COLO668 (cell line): ENCODE data around the gene AVL9.

Source experiments
- DNase-seq: peaks from one replicate; lab custom pipeline; 2025; ENCODE audit not compliant: unreplicated experiment; lab: John Stamatoyannopoulos, UW

The AVL9 gene

GRCh38 chr7:32533276-32534029 lies 38.2 kb downstream of the AVL9 start:
- no peak for DNase-seq

DNA sequence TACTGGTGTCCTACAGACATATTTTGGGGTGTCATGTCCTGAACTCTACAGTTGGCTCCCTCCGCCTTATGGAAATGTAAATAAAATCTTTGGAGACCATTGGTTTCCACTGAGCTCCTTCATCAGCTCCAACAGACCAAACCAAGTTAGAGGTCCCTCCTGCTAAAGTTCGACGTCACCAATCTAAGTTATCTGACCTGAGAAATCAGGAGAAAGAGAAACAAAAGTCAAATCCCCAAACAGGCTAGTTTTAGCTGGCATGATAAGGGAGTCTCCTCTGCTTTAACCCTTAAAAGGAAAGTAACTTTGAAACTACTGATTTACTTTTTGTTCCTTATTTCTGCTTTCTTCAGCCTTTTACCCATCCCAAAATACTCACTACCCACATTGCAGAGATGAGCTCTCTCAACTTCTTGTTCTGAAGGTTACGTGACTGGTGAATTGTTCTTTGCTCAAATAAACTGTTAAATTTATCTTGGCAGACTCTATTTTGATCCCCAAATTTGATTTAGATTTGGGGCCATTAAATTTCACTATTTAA lies 39.9 kb downstream of the AVL9 start:
- DNase-seq: no peak

DNA sequence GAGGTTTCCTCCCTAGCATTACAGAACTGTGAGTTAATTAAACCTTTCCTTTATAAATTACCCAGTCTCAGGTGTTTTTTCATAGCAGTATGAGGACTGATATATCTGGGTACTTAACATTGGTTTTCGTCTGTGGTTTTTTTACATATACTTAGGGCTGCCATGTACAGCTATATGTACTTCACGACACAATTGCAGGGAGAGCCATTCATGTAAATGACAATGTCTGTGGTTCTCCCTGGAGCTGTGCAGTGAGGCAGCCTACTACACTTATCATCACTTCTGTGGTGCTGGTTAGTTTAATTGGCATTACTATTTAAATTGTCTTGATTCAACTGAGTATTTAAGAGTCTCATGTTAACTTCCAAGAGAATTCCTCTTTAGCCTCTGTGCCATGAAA lies 40.7 kb downstream of the AVL9 start:
- no peak for DNase-seq

GRCh38 chr7:32536585-32536984 lies 41.3 kb downstream of the AVL9 start:
- DNase-seq: no peak

DNA sequence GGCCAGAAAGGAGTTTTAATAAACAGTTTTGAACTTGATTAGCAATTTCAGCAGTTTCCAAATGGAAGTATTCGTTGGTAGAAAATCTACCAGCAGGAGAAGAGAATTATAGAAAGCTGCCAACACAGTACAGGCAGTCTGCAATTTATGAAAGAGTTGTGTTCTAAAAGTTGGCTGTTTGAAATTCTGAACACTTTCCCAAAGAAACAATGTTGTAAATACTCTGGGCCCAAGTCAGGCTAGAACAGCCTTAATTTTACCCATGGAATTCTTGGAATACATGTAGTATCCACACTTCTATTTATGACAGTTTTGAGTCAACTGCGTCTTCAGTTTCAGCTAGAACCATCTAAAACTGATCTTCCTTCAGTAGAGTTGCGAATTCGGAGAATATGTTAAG lies 42.5 kb downstream of the AVL9 start:
- no peak for DNase-seq

- DNase-seq: no peak
These were observed 44.1 kb downstream of the AVL9 start for GRCh38 chr7:32539366-32539765.

- DNase-seq: no peak
These were observed 44.7 kb downstream of the AVL9 start for GRCh38 chr7:32539919-32540531.

GRCh38 chr7:32542595-32542994 lies 47.3 kb downstream of the AVL9 start:
- no peak for DNase-seq

GRCh38 chr7:32559480-32559879 lies 64.2 kb downstream of the AVL9 start:
- DNase-seq: no peak

DNA sequence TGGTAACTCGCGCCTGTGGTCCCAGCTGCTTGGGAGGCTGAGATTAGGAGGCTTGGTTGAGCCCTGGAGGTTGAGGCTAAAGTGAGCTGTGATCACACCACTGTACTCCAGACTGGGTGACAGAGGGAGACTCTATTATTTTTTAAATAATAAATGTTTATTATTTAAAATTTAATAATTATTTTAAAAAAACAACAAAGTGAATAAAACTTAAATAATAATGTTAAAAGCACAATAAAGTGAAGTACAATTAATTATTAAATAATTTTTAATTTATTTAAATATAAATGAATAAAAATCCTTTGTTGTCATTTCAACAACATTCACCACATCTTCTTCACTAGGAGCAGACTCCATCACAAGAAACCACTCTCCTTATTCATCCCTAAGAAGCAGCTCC lies 64.8 kb downstream of the AVL9 start:
- no peak for DNase-seq

DNA sequence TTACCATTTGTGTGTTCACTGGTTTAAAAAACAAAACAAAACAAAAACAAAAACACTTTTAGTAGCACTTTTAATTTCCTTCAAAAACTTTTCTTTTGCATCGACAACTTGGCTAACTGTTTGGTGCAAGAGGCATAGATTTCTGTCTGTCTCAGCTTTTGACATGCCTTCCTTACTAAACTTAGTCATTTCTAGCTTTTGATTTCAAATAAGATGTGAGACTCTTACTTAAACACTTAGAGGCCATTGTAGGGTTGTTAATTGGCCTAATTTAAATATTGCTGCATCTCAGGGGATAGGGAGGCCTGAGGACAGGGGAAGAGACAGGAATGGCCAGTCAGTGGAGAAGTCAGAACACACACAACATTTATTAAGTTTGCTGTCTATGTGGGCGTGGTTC lies 66.3 kb downstream of the AVL9 start:
- DNase-seq: no peak

GRCh38 chr7:32564542-32564941 lies 69.3 kb downstream of the AVL9 start:
- DNase-seq: no peak

GRCh38 chr7:32569388-32570289 lies 74.3 kb downstream of the AVL9 start:
- no peak for DNase-seq

GRCh38 chr7:32573110-32573687 lies 77.9 kb downstream of the AVL9 start:
- no peak for DNase-seq

DNA sequence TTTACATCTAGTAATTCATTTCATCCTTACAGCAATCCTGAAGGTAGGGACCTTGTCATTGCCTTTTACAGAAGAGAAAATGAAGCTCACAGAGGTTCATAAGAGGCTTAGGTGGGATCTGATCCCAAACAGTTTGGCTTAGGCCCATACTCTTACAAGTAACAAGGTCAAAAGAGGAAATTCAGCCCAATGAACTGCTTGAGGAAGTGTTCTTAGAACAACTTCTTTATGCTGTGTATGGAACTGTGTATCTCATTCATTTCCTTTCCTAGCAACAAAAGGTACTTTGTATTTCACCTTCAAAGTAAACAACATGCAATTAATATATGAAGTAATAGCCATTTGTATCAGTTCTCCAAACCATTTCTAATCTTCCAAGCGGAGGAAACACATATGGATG lies 79.3 kb downstream of the AVL9 start:
- no peak for DNase-seq

- no peak for DNase-seq
These were observed 82.1 kb downstream of the AVL9 start for GRCh38 chr7:32577421-32577820.

DNA sequence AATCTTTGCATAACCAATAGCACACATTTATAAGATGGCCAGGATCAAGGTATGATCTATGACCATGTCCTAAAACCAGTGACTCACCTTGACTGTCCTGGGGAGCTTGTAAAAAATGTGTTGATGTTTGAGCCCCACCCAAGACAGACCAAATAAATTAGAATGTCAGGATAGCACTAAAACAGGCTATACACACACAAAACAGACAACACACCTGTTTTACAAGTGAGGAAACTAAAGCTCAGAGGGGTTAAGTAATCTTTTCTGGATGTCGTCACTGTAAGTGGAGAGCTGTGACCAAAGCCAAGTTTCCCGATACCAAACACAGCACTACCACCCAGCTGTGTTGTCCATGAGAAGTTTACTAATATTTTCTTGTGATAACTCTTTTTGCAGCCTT lies 84.5 kb downstream of the AVL9 start:
- no peak for DNase-seq

- DNase-seq: no peak
These were observed 85.4 kb downstream of the AVL9 start for GRCh38 chr7:32580646-32581045.

GRCh38 chr7:32582036-32582435 lies 86.7 kb downstream of the AVL9 start:
- DNase-seq: no peak

DNA sequence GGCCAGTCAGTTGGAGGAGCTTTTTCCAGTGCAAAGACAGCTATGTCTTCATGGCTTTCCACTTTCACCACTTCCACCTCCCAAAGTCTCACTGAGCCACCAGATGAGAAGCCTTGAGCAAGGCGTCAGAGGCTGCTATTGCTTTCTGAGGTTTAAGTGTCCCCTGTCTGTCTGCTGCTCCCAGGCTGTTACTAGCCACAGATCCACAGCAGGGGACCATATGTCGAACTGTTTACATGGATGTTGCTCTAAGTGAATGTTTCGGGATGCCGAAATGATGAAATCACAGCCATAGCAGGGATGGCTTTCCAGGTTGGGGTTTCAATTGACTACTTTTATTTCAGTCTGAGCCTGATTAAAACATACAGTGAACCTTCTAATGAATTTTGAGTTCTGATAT lies 88.5 kb downstream of the AVL9 start:
- DNase-seq: no peak
